Activated T-cell treated with anti-CD3 and anti-CD28 coated beads, Interleukin-2, amount 50 U/mL, for 1 hour (primary cell): ENCODE measurements around the gene FBRS.
"Not testable (repeated sequence)": the region's sequence is repeated elsewhere in the genome, so short reads cannot be mapped to it uniquely, and the experiment has no call there.

ENCODE experiments used
- DNase-seq: peaks from one replicate; pipeline ENCODE4 v3.0.0-alpha.2; 2020

The FBRS gene

DNA sequence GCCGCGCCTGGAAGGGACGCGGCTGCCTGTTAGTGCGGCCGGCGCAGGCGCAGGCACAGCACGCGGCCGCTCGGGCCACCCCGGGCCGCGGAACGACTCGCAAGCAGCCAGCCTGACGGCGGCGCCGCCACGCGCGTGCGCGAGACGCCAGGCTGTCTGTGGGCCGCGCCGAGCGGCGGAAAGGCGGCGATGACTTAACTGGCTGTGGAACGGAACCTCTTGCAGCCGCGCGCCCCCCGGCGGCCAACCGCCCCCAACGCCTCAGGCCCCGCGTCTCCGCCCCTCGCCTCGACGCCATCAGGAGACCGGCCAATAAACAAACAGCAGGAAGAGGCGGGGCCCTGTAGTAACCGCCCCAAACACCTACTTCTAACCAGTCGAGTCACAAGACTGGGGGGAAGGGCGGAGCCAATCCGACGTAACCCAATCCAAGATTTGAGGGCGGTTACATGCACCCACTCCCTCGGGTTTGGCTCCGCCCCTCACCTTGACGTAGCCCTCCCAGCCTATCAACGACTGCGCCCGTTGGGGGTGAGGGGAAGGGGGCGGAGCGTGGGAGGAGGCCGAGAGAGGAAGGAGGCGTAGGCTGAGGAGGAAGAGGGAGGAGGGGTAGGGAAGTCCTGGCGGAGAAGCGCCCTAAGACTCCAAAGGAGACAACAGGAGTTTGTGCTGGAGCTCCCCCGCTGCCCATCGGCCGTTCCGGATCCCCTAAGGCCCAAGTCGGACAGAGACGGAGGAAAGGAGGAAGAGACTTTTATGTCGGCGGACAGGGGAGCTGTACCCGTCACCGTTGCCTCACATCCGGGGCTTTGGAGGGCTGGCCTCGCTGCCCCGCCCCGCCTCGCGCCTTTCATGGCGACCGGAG, at the start of gene FBRS:
Gene FBRS (plus strand): TSS at position 566 of the 865 bp plus-strand sequence. CDS start 1,088 bp downstream, outside the sequence.
- peak; percentile 99 for DNase-seq

DNA sequence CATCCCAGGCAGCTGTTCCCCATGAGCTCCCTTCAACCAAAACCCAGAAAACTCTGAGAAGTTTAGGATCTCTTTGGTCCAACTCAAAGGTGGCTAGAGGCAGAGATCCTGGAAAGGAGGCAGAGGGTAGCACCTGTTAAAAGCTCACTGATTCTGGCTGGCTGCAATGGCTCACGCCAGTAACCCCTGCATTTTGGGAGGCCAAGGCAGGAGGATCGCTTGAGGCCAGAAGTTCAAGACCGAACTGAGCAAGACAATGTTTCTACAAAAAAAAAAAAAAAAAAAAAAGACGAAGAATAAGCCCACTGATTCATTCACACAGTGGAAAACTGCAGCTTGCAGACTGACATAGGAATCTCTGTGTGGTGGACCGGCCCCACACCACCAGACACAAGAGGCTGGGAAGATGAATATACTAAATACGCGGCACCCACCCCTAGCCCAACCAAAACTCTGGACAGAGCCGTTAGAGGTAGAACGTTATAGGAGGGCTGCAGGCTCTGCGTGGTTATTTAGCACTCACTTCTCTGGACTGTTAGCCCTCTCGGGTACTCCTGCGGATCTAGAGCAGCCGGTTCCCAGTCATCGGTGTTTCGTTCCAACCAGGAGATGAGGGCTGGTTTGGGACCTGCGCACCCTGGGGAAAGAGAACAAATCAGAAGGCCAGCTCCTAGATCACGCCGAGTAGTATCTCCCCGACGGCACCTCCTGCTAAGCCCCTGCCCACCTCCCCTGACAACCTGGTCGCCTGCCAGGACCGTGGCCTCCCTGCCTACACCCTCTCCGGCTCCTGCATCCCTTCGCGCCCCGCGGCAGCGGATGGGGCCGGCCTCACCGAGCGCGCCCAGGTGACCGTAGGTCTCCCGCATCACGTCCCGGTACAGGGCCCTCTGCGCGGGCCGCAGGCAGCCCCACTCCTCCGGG, 49.0 kb upstream of the FBRS start:
- no peak for DNase-seq

DNA sequence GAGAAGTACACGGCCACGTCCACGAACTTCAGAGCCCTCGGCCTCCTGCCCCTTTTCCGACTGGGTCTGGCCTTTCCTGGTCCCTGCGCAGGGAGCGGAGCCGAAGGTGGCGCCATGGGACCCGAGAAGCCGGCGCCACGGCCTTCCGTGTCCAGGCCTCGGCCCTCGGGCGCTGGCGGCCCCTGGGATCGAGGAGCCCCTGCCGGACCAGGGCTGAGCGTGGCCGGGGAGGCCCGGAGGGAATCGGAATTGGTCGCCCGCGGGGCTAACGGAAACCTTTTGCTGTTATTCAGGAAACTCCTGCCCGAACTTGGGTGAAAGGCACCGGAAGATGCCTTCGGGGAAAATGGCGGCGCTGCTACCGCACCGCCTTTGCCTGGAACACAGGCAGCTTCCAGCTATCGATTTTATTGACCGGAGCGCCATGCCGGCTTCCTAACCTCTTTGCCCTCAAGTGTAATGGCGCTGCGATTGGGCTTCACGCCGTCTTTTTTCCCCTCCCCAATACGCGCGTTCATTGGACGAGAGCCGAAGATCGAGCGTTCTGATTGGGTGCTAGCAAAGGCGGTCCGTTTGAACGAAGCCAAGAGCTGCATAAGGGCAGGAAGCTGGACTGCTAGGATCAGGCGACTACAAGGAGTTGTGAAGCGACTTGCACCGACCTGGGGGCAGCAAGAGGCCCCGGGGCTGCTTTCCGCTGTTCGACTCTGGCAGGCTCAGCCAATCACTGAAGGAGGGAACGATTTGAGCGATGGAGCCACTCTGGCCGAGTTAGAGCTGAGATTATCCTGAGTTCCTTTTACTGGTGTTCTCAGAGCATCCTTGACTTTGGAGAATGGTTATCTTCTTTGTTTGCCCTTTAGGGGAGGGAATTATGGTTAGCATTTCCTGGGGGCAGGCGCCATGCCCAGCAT, 48.0 kb upstream of the FBRS start, which contains the start of gene ZNF689:
Gene ZNF689 (minus strand): TSS at position 464 of the 914 bp plus-strand sequence. CDS start 348 bp downstream, at position 116.
- peak; percentile 97 for DNase-seq

DNA sequence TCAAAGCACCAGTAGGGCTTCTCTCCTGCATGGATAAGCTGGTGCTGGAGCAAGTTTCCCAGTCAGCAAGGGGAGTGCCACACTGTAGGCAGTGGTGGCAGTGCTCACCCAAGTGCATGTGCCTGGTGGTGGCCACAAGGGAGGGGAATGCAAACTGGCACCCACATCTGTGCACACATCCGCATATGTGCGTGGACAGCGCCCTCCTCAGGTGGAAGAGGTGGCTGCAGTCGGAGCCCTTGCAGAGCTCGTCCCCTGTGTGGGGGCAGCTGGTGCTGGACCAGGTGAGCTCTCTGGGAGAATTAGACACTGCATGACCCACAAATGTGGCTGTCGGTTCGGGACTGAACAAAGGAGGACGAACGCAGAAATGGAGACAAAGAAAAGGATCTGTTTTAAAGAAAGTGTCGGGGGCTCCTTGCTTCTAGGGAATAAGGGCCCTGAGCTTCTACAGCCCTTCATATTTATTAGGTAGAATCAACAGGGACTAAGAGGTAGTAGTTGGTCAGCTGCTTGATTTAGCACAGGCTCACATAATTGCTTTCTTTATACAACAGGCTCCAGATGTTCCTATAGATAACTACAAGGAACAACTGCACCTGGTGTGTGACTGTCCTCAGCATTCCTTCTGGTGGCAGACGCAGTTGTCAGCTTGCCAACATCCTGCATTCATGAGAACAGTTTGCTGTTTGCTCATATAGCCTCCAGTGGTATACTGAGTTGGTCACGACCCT, 42.7 kb upstream of the FBRS start:
- peak; percentile 71 for DNase-seq

DNA sequence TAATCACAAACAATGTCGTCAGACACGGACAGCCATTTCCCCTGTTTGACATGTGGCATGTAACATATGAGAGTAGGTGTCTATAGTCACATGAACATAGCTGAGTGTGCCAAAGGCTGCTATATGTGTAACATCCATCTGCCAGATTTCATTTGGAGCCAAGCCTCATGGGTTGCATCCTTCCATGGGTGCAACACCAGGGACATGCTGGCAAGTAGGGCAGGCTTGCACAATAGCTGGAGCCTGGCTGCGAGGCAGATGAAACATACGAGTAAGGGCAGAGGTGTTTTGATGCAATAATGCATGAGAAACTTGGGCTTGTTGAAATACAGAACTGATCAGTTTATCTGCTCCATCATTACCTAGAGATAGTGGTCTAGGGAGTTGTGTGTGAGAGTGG, 39.0 kb upstream of the FBRS start:
- DNase-seq = no peak

DNA sequence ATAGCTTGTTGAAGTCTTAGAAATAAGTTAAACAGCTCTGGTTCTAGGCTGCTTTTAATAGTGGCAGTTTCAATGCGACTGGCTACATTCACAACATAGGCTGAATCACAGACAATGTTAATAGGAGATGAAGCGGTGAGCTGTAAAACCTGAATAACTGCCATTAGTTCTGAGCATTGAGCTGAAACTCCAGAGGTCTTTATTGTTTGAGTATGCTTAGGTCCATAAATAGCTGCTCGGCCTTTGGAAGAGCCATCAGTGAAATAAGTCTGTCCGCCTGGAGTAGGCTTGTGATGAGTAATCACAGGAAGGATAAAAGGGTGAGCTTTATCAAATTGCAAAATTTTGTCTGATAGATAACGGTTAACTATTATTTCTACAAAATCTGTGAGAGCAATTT, 38.6 kb upstream of the FBRS start:
- no peak for DNase-seq

DNA sequence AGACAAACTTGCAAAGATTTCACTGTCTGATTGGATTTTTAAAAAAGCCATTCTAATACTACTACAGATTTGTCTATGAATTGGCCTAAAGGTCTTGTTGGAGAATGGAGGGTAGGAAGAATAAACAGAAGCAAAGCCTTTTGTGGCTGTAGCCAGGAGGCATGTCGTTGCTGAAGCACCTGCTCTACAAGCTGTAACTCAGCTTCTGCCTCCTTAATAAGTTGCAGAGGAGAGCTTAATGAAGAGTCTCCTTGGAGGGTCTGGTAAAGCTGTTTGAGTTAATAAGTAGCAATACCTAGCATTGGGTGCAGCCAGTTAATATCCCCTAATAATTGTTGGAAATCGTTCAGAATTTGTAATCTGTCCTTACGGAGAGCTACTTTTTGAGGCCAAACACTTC, 38.1 kb upstream of the FBRS start:
- no peak for DNase-seq

DNA sequence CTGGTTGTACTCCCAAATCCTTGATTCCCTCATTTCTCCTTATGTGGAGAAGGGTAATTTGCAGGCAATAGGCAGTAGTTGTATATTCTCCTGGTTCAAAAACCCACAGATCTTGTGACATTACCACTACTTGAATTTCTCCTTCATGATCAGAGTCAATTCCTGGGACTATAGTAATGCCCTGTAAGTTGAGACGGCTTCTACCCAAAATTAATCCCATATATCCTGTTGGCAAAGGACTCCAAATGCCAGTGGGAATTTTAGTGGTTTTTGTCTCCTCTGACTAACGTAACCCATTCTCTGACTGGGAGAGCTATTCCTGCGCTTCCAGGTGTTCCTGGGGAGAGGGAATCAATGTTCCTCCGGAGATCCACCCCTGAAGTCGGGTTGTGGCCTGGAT, 36.5 kb upstream of the FBRS start:
- no peak for DNase-seq

DNA sequence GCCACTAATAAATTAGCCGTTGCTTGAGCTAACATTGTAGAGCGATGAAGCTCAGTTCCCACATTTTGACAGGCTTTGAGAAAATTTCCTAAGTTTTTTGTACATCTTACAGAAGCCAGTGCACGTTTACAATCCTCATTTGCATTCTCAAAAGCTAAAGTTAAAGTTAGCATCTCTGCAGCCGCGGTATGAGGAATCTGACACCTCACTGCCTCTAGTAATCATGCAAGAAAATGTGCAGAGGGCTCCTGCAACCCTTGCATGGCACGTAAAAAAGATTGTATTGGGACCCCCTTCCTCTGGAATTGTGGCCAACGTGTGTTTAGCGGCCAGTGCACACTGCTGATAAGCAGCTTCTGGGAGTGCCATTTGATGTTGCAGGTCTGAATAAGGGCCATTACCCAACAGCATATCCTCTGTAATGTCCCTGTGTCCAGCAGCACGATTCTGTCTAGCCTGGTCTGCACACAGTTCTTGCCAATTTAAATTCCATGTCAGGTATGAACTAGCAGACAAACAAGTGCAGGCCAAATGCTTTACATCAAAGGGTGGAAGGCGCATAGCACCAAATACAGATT, 35.7 kb upstream of the FBRS start:
- DNase-seq = no peak

DNA sequence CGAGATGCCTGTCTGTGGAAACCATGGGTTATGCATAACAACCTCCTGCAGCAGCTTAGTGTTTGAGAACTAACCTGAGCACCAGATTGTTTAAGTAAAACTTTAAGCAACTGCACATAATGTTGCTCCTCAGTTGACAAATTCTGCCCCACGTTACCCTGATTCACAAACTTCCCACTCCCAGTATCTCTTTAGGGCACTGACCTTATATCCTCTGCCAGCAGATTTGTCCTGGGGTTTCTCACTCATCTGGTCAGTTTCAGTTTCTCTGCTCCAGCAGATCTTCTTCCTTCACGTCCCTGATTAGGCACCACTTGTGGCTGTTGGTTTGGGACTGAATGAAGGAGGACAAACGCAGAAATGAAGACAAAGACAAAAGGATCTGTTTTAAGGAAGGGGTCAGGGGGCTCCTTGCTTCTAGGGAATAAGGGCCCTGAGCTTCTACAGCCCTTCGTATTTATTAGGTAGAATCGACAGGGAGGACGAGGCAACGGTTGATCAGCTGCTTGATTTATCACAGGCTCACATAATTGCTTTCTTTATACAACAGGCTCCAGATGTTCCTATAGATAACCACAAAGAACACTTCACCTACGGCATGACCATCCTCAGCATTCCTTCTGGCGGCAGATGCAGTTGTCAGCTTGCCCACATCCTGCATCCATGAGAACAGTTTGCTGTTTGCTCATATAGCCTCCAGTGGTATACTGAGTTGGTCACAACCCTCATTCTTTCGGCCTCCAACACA, 34.5 kb upstream of the FBRS start:
- no peak for DNase-seq

DNA sequence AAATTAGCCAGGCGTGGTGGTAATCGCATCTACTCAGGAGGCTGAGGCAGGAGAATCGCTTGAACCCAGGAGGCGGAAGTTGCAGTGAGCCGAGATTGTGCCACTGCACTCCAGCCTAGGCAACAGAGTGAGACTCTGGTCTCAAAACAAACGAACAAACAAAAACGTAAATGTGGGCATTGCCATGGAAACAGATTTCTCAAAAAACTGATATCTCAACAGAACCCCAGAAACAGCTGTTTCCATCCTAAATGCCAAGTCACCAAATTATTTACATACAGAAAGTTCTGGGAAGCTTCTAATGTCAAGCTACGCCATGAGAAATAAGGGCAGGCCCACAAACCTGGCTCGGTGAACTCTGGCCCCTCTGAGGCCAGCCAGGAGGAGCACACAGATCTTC, 32.0 kb upstream of the FBRS start:
- no peak for DNase-seq

DNA sequence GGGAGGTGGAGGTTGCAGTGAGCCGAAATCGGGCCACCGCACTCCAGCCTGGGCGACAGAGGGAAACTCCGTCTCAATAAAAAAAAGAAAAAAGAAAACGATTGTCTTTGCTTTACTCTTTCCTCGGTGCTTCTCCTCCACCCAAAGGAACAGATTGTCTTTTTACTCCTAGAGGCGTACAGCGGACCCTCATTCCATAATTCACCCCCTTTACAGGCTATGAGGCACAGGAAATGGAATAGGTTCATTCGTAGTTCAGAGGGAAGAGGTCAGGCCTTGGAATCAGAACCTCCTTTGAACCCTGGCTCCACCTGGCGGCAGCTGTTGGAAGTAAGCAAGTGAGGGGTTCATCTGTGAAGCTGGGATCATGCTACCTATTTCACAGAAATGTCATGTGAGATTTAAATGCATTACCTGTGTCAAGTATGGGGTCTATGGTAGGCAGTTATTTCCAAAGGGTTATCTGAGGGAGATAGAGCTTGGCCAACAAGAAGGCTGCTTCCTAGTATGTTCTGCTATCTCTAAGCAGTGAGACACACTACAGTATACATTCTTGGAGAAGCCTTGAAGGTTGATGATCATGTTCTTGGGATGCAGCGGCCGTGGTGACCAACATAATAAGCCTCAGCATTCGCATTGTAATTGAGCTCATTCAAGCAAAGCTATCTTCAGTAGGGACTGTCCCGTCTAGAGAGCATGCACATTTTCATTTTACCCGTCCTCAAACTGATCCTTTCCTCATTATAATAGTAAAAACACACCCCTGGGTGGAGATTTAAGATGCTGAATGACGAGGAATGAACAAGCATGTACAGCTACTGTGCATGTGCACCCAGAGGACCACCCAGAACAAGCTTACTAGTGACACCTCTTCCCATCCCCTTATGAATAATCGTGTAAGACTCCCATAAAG, 29.3 kb upstream of the FBRS start:
- DNase-seq = peak; percentile 91

DNA sequence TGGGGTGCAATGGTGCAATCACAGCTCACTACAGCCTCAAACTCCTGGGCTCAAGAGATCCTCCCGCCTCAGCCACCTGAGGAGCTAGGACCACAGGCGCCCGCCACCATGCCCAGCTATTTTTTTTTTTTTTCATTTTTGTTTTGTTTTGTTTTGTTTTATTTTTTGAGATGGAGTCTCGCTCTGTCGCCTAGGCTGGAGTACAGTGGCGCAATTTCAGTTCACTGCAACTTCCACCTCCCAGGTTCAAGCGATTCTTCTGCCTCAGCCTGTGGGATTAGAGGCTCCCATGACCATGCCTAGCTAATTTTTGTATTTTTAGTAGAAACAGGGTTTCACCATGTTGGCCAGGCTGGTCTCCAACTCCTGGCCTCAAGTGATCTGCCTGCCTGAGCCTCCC, 25.8 kb upstream of the FBRS start:
- DNase-seq = not testable (repeated sequence)

DNA sequence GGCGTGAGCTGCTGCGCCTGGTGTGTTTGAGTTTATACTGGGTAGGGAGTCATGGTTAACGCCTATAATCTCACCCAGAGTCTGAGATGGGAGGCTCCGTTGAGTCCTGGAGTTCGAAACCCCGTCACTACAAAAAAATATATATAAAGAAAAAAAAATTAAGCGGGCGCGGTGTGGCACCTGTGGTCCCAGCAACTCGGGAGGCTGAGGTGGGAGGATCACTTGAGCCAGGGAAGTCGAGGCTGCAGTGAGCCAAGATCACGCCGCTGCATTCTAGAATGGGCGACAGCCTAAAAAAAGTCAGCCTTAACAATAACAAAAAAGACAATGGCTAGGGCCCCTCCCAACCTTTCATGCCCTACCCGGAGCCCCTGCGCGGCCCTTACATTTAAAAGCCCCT, 24.7 kb upstream of the FBRS start:
- no peak for DNase-seq

DNA sequence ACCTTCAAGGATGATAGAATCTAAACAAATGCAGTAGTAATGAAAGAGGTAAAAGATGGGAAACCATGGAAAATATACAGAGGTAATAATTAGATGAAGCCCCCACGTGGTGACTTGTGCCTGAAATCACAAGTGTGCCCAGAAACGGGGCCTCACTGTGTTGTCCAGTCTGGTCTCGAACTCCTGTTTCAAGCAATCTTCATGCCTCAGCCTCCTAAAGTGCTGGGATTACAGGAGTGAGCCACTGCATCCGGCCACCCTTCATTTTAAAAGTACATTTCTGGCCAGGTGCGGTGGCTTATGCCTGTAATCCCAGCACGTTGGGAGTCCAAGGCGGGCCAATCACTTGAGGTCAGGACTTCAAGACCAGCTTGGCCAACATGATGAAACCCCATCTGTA, 21.6 kb upstream of the FBRS start:
- no peak for DNase-seq

DNA sequence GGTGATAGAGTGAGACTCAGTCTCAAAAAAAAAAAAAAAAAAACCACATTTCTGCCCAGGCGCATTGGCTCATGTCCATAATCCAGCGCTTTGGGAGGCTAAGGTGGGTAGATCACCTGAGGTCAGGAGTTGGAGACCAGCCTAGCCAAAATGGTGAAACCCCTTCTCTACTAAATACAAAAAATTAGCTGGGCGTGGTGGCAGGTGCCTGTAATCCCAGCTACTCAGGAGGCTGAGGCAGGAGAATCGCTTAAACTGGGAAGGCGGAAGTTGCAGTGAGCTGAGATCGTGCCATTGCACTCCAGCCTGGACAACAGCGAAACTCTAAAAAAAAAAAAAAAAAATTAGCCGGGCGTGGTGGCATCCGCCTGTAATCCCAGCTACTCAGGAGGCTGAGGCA, 21.1 kb upstream of the FBRS start:
- not testable (repeated sequence) for DNase-seq

DNA sequence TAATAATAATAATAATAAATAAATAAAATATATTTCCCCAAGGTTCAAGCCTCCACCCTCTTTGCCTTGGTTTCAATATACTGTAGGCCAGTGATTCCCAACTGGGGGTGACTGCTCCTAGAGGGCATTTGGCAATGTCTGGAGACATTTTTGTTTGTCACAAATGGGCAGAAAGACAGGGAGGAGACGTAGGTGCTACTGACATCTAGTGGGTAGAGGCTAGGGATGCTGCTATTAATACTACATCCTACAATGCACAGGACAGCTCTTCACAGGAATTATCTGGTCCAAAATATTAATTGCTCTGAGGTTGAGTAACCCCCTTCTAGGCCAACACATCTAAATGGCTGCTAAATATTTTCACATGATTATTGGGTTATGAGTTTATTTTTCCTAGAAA, 20.3 kb upstream of the FBRS start:
- DNase-seq = no peak

DNA sequence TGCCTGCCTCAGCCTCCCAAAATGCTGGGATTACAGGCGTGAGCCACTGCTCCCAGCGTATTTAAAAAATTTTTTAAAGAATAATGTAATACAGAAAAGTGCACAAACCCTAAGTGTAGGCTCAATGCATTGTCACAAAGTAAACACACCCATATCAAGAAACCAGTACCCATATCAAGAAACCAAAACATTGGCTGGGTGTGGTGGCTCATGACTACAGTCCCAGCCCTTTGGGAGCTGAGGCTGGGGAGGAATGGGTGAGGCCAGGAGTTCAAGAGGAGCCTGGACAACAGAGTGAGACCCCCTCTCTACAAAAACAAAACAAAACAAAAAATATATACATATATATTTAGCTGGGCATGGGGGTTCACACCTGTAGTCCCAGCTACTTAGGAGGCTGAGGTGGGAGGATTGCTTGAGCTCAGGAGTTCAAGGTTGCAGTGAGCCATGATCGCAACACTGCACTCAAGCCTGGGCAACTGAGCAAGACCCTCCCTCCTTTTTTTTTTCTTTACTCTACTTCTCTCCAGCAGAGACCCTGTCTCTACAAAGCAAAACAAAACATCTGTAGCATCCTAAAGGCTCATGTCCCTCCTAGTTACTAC, 16.8 kb upstream of the FBRS start:
- no peak for DNase-seq

DNA sequence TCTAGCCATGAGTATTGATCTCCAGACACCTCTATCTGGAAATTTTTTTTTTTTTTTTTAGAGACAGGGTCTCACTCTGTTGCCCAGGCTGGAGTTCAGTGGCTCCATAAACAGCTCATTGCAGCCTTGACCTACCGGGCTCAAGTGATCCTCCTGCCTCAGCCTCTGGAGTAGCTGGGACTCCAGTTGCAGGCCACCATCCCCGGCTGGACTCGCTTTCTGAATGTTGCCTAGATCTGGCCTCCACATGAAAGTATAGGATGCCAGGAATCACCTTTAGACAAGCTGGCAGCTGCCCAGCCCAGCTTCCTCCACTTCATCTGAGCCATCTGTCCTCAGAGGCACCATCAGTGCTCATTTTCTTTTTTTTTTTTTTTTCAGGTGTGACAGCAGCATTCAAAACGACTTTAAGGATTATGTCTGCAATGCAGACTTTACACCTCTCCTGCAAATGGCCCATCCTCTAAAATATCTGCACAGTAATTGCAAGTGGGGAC, 13.8 kb upstream of the FBRS start:
- no peak for DNase-seq
